Neutrophil (primary cell): ENCODE results near the gene FYB1.

ENCODE experiments used
- H3K27ac ChIP-seq: fragments of 200-600 bp; sonication (generic); 2 replicates; pipeline ENCODE4 v1.5.1; 2016; ENCODE audit warnings: mild to moderate bottlenecking, moderate library complexity
- H3K27me3 ChIP-seq: fragments of 200-600 bp; sonication (generic); 2 replicates; pipeline ENCODE4 v1.6.0; 2016; ENCODE audit warnings: mild to moderate bottlenecking
- H3K36me3 ChIP-seq: fragments of 200-600 bp; sonication (generic); 2 replicates; pipeline ENCODE4 v1.5.1; 2017
- H3K4me1 ChIP-seq, 2 experiments: fragments of 200-600 bp in 1 of 2; sonication (generic) in 1 of 2; 1 replicate in 1 of 2; 2 replicates in 1 of 2; pipeline versions ENCODE4 v1.5.1 to v1.6.1; 2013 to 2016; ENCODE audit warnings: low read depth in 1 of 2, low read length in 1 of 2, mild to moderate bottlenecking in 1 of 2, moderate library complexity in 1 of 2; ENCODE audit not compliant: control insufficient read depth in 1 of 2, insufficient read depth in 1 of 2
- H3K4me3 ChIP-seq, 2 experiments: fragments of 200-600 bp in 1 of 2; sonication (generic) in 1 of 2; 1 replicate in 1 of 2; 2 replicates in 1 of 2; pipeline ENCODE4 v1.5.1; 2013 to 2016; ENCODE audit warnings: low read depth in 1 of 2, low read length in 1 of 2, mild to moderate bottlenecking in 1 of 2, moderate library complexity in 1 of 2
- H3K9me3 ChIP-seq: fragments of 200-600 bp; sonication (generic); 2 replicates; pipeline ENCODE4 v1.5.1; 2016
- CTCF ChIP-seq: fragments of 200-600 bp; sonication (generic); IDR thresholded peaks from 2 replicates; pipeline ENCODE4 v1.5.1; 2016; ENCODE audit warnings: antibody characterized with exemption

FYB1 gene

GRCh38 chr5:39076757-39077728 lies 142.3 kb downstream of the FYB1 start:
- TF ChIP-seq CTCF = no peak
- H3K27ac ChIP-seq = peak overlapping the region; percentile 100
- peak overlapping the region; percentile 79 to 96 for H3K4me3 ChIP-seq

GRCh38 chr5:39076101-39076756 lies 143.1 kb downstream of the FYB1 start:
- Histone ChIP-seq H3K27me3 (no peaks in the 10 kb centered on the region), H3K27ac (peak overlapping the region; percentile 100), H3K4me1 (peaks cover 36 to 48% of the 10 kb centered on the region in 2 experiments), H3K4me3 (peak overlapping the region; percentile 79 to 96), H3K36me3 (no peaks in the 10 kb centered on the region), H3K9me3 (no peaks in the 10 kb centered on the region)
- no peak for TF ChIP-seq CTCF

More at GRCh38 chr5:39076757-39077728, 142.3 kb downstream of the FYB1 start:
- H3K4me1 ChIP-seq = peaks cover 28 to 41% of the 10 kb centered on the region in 2 experiments
- H3K36me3 ChIP-seq = no peaks in the 10 kb centered on the region
- no peaks in the 10 kb centered on the region for H3K27me3 ChIP-seq
- no peaks in the 10 kb centered on the region for H3K9me3 ChIP-seq

GRCh38 chr5:39074017-39074814 lies 145.1 kb downstream of the FYB1 start, which contains the start of gene RICTOR:
Gene RICTOR, minus strand, starts transcription at chr5:39074399. Its CDS starts 22 bp downstream, at chr5:39074377.
- Histone ChIP-seq H3K4me3 (peak within 1 kb of the TSS; percentile 79 to 96), H3K4me1 (peaks cover 43 to 51% of the 10 kb centered on the region in 2 experiments), H3K36me3 (no peaks in the 10 kb centered on the region), H3K9me3 (no peaks in the 10 kb centered on the region), H3K27ac (peak within 1 kb of the TSS; percentile 100), H3K27me3 (no peaks in the 10 kb centered on the region)
- TF ChIP-seq CTCF = peak; percentile 35

- Histone ChIP-seq H3K27me3 (no peaks in the 10 kb centered on the region), H3K4me3 (peak overlapping the region; percentile 79 to 96), H3K27ac (peak overlapping the region; percentile 100), H3K9me3 (no peaks in the 10 kb centered on the region), H3K4me1 (peaks cover 43 to 53% of the 10 kb centered on the region in 2 experiments), H3K36me3 (peaks cover under 1% of the 10 kb centered on the region)
- TF ChIP-seq CTCF = no peak
Observed at GRCh38 chr5:39073767-39074016, 145.7 kb downstream of the FYB1 start.
